GM19240 (cell line): ENCODE results near the gene NLRP6.
"Not testable (repeated sequence)": the region's sequence is repeated elsewhere in the genome, so short reads cannot be mapped to it uniquely, and the experiment has no call there.

Experiments
- DNase-seq: peaks from one replicate; pipeline ENCODE4 v3.0.0; 2011; ENCODE audit warnings: low spot score; ENCODE audit not compliant: insufficient read length

NLRP6 gene

DNA sequence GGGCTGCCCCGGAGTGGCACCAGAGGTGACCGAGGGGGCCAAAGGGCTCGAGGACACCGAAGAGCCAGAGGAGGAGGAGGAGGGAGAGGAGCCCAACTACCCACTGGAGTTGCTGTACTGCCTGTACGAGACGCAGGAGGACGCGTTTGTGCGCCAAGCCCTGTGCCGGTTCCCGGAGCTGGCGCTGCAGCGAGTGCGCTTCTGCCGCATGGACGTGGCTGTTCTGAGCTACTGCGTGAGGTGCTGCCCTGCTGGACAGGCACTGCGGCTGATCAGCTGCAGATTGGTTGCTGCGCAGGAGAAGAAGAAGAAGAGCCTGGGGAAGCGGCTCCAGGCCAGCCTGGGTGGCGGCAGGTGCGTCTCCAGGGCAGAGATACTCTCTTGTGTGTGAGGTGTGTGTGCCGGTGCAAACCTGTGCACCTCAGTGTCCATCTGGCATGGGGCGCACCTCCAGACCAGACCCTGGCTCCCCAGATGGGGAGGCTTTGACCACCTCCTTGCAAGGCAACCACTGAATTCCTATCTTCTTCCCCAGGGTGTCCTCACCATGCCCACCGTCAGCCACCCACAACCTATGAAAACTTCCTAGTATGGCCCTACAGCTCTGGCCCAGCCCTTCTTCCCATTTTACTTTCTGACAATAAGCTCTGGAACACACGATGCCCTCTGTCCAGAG, 3.4 kb downstream of the NLRP6 start:
- no peak for DNase-seq

DNA sequence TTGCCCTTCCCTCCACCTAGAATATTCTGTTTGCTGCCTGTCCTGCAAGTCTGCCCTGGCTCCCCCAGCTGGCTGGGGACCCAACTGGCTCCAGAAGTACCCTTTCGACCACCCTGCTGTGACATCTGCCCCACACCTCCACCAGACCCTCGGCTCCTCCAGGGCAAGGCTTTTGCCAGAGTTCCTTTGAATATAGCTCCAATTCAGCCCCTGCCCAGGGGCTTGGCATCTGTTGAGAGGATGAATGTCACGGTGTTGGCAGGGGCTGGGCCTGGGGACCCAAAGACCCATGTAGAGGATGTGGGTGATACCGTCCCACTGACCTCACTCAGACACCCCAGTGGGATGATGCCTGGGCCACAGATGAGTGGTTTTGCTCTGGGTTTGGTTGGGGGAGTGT, 4.0 kb downstream of the NLRP6 start:
- no peak for DNase-seq

DNA sequence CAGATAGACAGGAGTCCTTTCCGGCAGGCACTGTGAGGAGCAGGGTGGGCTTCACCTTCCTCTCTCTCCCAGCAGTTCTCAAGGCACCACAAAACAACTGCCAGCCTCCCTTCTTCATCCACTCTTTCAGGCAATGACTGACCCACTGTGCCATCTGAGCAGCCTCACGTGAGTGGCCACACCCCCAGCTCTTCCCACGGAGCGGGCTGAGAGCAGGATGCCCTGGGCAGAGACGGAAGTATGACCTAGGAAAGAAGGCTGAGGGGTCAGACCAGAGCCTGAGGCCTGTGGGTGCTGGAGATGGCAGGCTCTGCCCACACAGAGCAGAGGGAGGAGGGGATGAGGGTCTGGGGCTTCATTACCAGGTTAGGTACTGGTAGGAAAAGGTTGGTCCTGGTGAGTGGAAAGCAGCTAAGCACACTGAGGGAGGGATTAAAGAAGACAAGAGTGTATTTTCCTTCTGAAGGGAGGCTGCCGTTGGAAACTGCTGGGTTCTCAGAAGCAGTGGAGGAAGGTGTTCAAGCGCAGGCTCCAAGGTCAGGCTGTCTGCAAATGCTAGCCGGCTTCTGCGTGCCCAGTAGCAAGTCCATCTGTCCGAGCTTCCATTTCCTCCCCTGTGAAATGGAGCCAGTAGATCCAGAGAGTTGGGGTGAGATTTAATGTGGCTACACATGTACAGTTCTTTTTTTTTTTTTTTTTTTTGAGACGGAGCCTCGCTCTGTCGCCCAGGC, 4.6 kb downstream of the NLRP6 start:
- no peak for DNase-seq

DNA sequence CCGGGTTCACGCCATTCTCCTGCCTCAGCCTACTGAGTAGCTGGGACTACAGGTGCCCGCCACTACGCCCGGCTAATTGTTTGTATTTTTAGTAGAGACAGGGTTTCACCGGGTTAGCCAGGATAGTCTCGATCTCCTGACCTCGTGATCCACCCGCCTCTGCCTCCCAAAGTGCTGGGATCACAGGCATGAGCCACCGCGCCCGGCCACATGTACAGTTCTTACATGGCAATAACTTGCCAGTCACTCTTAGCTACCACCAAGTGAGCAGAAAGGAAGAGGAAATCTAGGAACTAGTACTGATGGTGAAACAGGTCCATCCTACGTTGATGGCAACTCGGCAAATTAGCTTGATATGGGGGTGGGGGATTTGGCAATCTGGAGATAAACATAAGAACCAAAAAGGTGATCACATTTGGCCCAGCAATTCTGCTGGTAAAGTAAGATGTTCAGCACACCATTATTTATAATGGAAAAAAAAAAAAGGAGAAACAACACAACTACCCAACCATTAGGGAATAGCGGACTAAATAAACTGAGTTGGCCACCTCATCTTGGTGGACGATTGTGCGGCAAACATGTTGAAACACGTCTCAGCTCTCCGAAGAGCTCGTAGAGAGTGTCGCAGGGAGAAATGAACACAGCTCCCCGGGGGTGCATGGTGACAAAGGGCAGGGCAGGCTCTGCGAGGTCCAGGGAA, 5.3 kb downstream of the NLRP6 start:
- no peak for DNase-seq

DNA sequence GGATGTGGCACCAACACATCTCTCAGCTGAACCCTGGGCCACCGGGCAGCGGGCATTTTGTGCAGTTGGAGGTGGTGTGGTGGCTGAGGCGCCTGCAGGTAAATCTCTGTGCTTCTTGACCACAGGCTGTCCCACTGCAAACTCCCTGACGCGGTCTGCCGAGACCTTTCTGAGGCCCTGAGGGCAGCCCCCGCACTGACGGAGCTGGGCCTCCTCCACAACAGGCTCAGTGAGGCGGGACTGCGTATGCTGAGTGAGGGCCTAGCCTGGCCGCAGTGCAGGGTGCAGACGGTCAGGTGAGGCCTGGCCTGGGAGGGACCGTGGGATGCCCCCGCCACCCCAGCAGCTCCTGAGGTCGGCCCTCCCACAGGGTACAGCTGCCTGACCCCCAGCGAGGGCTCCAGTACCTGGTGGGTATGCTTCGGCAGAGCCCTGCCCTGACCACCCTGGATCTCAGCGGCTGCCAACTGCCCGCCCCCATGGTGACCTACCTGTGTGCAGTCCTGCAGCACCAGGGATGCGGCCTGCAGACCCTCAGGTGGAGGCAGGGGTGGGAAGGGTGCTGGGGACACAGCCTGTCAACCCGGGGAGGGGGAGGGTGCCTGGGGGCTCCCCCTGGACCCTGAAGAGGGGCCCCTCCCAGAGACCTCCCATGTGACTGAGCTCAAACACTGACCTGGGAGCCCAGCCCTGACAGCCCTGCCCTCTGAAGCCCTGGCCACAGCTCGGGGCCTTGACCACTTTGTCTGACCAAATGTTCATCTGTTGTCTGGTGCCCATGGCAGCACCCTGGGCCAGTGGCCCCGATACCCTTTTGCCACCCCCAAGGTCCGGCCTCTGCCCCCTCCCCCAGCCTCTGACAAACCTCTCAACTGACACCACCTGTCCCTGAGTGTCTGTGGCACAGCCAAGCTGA, 6.2 kb downstream of the NLRP6 start:
- no peak for DNase-seq

GRCh38 chr11:285021-285893, 7.0 kb downstream of the NLRP6 start:
- no peak for DNase-seq

GRCh38 chr11:285894-286220, 7.7 kb downstream of the NLRP6 start:
- no peak for DNase-seq

GRCh38 chr11:286977-287820, 9.0 kb downstream of the NLRP6 start:
- not testable (repeated sequence) for DNase-seq

DNA sequence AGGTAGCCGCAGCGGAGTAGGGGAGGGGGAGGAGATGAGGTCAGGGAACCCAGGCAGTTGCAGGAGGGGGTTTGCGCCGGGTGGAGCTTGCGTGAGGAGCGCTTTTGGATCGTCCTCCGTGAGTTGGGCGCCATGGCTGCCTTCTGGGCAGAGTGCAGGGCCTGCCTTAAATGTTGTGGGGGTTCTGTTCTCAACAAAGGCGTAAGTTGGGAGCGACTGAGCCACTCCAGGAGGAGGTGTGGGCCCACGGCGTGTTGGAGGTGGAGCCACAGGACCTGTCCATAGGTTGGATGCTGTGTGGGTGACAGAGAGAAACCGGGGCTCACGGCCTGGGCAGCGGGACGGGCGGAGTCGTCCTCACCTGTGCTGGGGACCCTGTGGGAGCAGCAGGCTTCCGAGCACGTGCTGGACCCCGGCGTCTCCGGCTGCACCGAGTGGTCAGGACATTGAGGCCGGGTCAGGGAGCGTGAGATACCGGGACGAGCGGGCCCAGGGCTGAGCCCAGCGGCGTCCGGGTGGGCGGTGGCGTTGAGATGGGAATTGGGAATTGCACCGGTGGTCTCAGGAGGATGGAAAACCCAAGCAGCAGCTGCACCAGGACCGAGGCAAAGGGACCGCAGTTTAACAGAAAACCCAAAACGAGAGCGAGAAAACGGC, 9.7 kb downstream of the NLRP6 start:
- no peak for DNase-seq

DNA sequence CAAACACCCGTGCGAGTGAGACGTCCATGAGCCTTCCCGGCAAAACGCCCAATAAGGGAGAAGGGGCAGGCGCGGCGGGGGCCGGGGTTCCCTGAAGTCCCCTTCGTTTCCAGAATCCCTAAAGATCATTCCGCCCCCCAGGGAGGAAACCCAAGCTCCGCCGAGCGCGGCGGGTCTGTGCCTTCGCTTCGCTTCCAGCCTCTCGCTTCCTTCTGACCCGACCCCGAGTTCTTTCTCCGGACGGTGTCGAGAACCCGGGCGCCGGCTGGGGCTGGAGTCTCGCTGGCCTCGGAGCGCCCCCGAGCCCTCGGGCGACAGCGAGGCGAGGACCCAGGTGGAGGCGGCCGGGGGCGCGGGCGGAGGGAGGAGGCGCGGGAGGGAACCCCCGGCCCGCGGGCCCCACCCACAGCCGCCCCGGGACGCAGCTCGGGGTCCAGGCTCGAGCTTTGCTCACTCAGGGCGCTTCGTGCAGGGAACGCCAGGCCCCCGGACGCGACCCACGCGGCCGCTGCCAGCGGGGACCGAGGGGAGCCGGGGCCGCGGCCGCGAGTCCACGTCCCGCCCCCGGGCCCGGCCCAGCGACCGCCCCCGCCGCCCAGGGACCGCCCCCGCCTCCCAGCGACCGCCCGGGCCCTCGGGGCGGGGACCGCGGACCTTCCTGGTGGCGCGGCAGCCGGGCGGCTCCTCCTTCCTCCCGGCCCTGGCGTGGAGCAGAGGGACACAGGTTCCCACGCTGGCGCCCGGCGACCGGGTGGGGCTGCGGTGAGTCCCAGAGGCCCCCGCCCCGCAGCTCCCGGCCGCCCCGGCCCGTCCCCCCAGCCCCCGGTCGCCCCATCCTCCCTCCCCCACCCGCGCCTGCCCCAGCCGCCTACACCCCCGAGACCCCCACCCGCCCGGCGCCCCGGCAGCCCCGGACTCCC, 10.5 kb downstream of the NLRP6 start, which contains the start of gene PGGHG:
PGGHG (plus strand) TSS at position 649 of the 920 bp plus-strand sequence. CDS start 691 bp downstream, outside the sequence.
- peak; percentile 93 for DNase-seq

DNA sequence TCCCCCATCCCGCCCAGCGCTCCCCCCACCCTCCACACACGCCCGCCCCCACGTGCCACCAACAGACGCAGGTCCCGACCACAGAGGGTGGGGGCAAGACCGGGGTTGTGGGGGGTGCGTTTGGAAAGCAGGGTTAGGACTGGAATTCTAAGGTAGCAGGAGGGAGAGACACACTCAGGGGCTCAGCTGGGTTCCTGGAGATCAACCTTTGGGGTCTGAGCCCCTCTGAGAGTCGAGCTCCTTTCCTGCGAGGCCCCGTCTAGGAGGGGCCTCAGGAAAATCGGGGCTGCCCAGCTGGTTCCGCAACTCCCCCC, 11.1 kb downstream of the NLRP6 start:
- DNase-seq = no peak

GRCh38 chr11:289712-290620, 11.8 kb downstream of the NLRP6 start:
- DNase-seq = no peak

GRCh38 chr11:290621-291231, 12.5 kb downstream of the NLRP6 start:
- no peak for DNase-seq

- DNase-seq = no peak
These were observed 13.3 kb downstream of the NLRP6 start for GRCh38 chr11:291281-292210.
